HFFc6 (cell line): ENCODE measurements around the gene FILIP1L. TPM values are rescaled to one million over a fixed set of nuclear protein-coding genes. Genes with fewer than 3 reads are reported as not detected.

Source experiments
- DNase-seq: peaks from one replicate; pipeline ENCODE4 v3.0.0-alpha.2; 2018
- H3K27ac Mint-ChIP-seq: 2 replicates; pipeline ENCODE4 v1.8.0; 2020; ENCODE audit warnings: mild to moderate bottlenecking, mixed read lengths
- H3K27me3 Mint-ChIP-seq: 2 replicates; pipeline ENCODE4 v1.8.0; 2021; ENCODE audit warnings: mild to moderate bottlenecking, moderate library complexity, mixed read lengths; ENCODE audit not compliant: insufficient read depth
- H3K36me3 Mint-ChIP-seq: 2 replicates; pipeline ENCODE4 v1.8.0; 2021; ENCODE audit warnings: low read depth, mixed read lengths
- H3K4me1 Mint-ChIP-seq: 2 replicates; pipeline ENCODE4 v1.8.0; 2020; ENCODE audit warnings: low read depth, mixed read lengths
- H3K4me3 Mint-ChIP-seq: 2 replicates; pipeline ENCODE4 v1.8.0; 2020; ENCODE audit warnings: mild to moderate bottlenecking, moderate library complexity, mixed read lengths
- H3K9me3 Mint-ChIP-seq: 2 replicates; pipeline ENCODE4 v1.8.0; 2020; ENCODE audit warnings: mild to moderate bottlenecking, mixed read lengths
- total RNA-seq, 6 experiments: library from RNA; stranded (reverse); fragmentation: NEBNext Ultra II Directional; extraction: Animal tissue kit (Norgen Biotek cat#: 25700); gene quantifications; 2 replicates in 1 of 6; 3 replicates in 5 of 6; pipeline ENCODE4 v1.2.3, GENCODE V29; 2021
- TF ChIP-seq, protein P1 (sequence below): fragments of 200-600 bp; sonication (generic); IDR thresholded peaks from 2 replicates; pipeline ENCODE4 v1.5.0; 2021; ENCODE audit warnings: antibody characterized with exemption, mild to moderate bottlenecking

The FILIP1L gene
- total RNA-seq, 6 experiments from 2014 or later = 37.8 to 54.7 (median 48.2) TPM

- Mint-ChIP-seq H3K9me3 (no peaks in the 10 kb centered on the region), H3K4me1 (peaks cover 60% of the 10 kb centered on the region), H3K27me3 (no peaks in the 10 kb centered on the region), H3K4me3 (no peak overlapping the region), H3K36me3 (peaks cover 40% of the 10 kb centered on the region), H3K27ac (no peak overlapping the region)
- TF ChIP-seq, protein P1, sequence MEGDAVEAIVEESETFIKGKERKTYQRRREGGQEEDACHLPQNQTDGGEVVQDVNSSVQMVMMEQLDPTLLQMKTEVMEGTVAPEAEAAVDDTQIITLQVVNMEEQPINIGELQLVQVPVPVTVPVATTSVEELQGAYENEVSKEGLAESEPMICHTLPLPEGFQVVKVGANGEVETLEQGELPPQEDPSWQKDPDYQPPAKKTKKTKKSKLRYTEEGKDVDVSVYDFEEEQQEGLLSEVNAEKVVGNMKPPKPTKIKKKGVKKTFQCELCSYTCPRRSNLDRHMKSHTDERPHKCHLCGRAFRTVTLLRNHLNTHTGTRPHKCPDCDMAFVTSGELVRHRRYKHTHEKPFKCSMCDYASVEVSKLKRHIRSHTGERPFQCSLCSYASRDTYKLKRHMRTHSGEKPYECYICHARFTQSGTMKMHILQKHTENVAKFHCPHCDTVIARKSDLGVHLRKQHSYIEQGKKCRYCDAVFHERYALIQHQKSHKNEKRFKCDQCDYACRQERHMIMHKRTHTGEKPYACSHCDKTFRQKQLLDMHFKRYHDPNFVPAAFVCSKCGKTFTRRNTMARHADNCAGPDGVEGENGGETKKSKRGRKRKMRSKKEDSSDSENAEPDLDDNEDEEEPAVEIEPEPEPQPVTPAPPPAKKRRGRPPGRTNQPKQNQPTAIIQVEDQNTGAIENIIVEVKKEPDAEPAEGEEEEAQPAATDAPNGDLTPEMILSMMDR = no peak
- no peak for DNase-seq
These were observed 262.3 kb downstream of the FILIP1L start for GRCh38 chr3:99851955-99852354.

- no peaks in the 10 kb centered on the region for H3K27me3 Mint-ChIP-seq
- H3K36me3 Mint-ChIP-seq = peaks cover 37% of the 10 kb centered on the region
- DNase-seq = no peak
- TF ChIP-seq, protein P1 = no peak
- peaks cover 60% of the 10 kb centered on the region for H3K4me1 Mint-ChIP-seq
- H3K4me3 Mint-ChIP-seq = no peak overlapping the region
- H3K27ac Mint-ChIP-seq = no peak overlapping the region
- no peaks in the 10 kb centered on the region for H3K9me3 Mint-ChIP-seq
These were observed 263.7 kb downstream of the FILIP1L start for GRCh38 chr3:99850608-99851007.

DNA sequence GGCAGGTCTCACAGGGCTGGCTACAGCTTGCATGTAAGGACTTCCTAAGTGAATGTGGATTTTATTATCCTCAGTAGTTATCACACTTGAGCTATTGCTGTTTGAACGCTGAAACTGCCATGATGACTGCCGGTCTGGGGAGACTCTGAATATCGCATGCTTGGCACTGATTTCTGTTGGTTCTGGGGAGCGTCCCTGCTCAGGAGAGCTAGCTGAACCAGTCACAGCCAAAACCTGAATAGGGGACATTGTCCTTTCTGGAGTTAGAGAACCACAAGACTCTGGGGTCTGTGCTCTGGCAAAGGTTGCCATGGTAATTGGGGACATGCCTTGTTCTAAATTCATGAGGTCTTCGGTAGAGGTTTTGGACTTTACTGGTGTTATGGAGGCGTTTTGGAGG is 265.9 kb downstream of the FILIP1L start:
- no peak overlapping the region for H3K4me3 Mint-ChIP-seq
- no peaks in the 10 kb centered on the region for H3K27me3 Mint-ChIP-seq
- no peaks in the 10 kb centered on the region for H3K9me3 Mint-ChIP-seq
- TF ChIP-seq, protein P1 = no peak
- peaks cover 20% of the 10 kb centered on the region for H3K36me3 Mint-ChIP-seq
- peak overlapping the region; percentile 25; the same call in 1 of the 2 replicates for H3K27ac Mint-ChIP-seq
- H3K4me1 Mint-ChIP-seq = peaks cover 60% of the 10 kb centered on the region
- no peak for DNase-seq

- Mint-ChIP-seq H3K27ac (peak overlapping the region; percentile 73), H3K36me3 (peaks cover 10% of the 10 kb centered on the region), H3K27me3 (no peaks in the 10 kb centered on the region; the same call in 1 of the 2 replicates), H3K4me1 (peaks cover 57% of the 10 kb centered on the region), H3K4me3 (no peak overlapping the region), H3K9me3 (no peaks in the 10 kb centered on the region)
- DNase-seq = peak; percentile 36
- TF ChIP-seq, protein P1 = no peak
These were observed 267.7 kb downstream of the FILIP1L start for GRCh38 chr3:99846477-99847160.

- peaks cover 10% of the 10 kb centered on the region for H3K36me3 Mint-ChIP-seq
- H3K27ac Mint-ChIP-seq = peak overlapping the region; percentile 73
- TF ChIP-seq, protein P1 = no peak
- DNase-seq = no peak
- H3K9me3 Mint-ChIP-seq = no peaks in the 10 kb centered on the region
- peaks cover 57% of the 10 kb centered on the region for H3K4me1 Mint-ChIP-seq
- no peaks in the 10 kb centered on the region; the same call in 1 of the 2 replicates for H3K27me3 Mint-ChIP-seq
- H3K4me3 Mint-ChIP-seq = no peak overlapping the region
These were observed 268.3 kb downstream of the FILIP1L start for GRCh38 chr3:99845999-99846398.
